HG03045 (cell line): ENCODE results near the gene KIAA1328.
"Not testable (repeated sequence)": the region's sequence is repeated elsewhere in the genome, so short reads cannot be mapped to it uniquely, and the experiment has no call there.

Source experiments
- ATAC-seq: cut with Tn5 transposase; IDR thresholded peaks from one replicate; pipeline ENCODE4 v1.9.1; 2021; ENCODE audit warnings: mild to moderate bottlenecking, moderate library complexity; ENCODE audit not compliant: unreplicated experiment

The KIAA1328 gene

DNA sequence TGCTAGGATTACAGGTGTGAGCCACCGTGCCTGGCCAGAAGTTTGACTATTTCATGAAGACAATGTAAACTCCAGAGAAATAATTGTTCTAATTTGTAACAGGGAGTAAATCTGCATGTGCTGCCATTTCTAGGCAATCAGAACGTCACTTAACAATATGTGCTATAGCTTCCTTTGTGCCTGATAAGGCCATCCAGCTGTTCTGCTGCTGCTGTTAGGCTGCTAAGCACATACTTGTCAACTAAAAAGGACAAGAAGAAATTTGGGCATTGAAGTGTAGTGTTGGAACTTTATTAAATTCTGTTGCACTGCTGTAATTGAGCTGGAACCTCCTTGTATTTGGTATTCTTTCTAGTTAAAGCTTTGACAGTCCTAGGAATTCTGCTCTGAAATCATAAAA, 57.1 kb downstream of the KIAA1328 start:
- ATAC-seq, result no peak

DNA sequence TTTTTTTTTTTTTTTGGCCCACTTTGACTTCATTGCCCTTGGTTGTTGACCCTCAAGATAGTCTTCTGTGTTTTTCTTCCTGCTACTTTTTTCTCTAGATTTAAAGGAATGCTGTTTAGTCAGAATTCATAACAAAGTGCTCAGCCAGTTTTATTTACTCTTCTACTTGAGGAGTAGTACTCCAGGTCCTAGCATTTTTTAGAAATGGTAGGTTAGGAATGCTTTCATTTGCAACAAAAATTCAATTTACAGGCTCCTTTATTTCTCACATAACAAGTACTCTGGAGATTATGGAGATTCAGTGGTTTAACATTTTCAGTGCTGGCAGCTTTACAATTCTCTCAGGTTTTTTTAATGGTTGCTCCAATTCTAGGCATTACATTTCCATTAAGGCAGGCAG, 58.2 kb downstream of the KIAA1328 start:
- ATAC-seq, result no peak

DNA sequence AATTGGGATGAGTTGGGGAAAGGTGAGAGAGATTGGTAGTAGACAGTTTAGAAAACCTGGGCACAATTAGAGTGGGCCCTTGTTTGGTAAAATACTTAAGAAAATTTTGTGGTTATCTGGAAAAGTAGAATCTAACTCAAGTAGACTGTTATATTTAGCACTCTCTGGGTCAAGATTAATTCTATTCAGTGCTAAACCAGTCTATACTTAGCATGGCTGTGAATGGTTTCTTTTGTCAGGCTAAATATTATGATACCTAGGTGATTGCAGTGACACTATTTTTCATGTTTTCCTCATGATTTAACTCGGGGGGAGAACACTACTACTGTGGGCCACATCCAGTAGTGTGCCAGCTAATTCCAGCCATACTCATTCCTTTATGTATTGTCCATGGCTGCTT, 58.9 kb downstream of the KIAA1328 start:
- no peak for ATAC-seq

DNA sequence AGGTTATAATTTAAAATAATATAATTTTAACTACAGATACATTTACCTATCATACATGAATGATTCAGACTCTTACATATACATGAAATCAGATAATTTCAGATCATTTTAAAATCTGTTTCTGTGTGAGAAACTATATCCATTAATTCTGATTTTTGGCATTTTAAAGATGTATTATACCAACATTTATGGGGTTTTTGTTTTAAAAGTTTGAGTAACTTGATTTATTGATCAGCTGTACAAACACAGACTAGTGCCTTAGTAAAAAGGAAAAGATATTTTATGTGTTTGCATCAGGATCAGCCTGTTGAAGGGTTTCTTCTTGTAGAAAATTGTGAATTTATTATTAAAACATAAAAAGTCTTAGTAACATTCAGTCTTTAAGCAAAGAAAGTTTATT, 59.9 kb downstream of the KIAA1328 start:
- no peak for ATAC-seq

DNA sequence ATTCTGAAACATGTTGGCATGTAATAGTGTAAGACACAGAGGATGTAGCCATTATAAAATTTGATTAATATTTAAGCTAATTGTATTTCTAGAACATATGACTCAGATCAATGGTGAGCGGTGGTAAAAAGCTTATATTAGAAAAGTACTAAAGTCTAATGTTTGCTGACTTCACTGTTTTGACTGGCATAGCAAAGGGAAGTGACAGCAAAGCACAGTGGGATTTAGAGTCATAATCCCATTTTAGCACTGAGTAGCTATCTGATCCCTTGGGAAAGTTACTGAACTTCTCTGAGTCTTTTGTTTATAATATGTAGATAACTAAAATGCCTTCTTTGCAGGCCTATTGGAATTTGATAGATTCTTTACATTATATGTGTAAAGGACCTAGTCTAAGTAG, 60.4 kb downstream of the KIAA1328 start:
- no peak for ATAC-seq

DNA sequence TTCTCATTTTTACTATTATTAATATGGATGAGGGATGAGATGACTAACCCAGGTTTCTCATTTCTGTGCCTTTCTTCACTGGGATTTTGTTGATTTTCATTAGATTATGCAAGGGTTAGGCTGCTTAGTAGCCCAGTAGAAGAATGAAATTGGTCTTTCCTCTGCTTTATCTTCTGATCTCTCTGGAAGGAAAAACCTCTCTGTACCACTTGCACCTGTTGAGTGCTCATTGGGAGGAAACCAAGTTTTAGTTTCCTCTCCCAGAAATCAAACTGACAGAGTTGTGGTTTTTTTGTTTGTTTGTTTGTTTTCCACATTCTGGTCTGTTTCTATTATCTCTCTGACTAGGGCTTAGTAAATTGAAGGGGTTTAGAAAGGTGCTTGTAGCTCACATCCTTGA, 60.8 kb downstream of the KIAA1328 start:
- no peak for ATAC-seq

DNA sequence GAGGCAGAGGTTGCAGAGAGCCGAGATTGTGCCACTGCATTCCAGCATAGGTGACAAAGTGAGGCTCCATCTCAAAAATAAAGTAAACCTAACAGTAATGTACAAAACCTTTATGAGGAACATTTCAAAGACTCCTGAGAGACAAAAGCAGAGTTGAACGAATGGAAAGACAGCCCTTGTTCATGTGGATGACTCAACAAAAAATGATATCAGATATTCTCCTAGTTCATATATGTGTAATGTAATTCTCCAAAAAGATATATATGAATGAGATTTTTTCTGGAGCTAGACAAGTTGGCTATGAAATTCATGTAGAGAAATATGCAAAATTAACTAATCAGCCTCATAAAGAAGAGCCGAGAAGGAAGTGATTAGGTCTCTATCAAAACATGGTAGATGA, 61.7 kb downstream of the KIAA1328 start:
- no peak for ATAC-seq

DNA sequence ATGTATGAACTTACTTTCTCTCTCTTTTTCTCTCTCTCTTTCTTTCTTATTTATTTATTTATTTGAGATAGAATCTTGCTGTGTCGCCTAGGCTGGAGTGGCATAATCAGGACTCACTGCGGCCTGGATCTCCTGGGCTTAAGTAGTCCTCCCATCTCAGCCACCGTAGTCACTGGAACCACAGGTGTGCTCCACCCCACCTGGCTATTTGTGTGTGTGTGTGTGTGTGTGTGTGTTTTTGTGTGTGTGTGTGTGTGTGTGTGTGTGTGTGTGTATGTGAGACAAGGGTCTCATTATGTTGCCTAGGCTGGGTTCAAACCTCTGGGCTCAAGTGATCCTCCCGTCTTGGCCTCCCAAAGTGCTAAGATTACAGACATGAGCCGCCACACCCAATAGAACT, 64.3 kb downstream of the KIAA1328 start:
- ATAC-seq, result no peak

DNA sequence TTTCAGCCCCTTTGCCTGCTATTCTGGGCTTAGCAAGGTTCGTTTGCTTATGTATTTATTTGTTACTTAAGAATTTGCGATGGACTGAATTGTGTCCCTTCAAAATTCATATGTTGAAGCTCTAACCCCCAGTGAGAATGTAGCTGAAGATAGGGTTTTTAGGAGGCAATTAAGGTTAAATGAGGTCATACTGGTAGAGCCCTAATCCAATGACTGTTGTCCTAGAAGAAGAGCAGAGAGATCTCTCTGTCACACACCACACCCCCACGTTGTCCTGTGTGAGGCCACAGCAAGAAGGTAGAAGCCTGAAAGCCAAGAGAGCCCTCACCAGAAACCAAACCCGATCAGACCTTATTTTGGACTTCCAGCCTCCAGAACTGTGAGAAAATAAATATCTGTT, 66.7 kb downstream of the KIAA1328 start:
- no peak for ATAC-seq

DNA sequence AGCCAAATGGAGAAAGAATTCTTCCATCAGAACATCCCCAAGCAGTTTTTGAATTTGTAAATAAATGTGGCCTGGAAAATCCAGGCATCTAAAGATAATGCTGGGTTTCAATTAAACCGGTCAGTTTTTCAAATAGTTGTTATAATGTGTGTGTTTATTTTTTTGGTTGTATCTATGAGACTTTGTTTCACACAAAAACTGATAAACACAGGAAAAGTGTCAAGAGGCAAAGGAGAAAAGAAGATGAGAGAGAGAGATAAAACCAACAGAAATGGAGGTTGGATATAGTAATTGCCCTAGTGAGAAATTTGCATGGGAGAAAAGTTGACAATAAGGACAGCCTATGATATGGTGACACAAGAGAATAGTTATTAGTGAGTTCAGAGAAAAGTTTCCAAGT, 68.3 kb downstream of the KIAA1328 start:
- no peak for ATAC-seq

DNA sequence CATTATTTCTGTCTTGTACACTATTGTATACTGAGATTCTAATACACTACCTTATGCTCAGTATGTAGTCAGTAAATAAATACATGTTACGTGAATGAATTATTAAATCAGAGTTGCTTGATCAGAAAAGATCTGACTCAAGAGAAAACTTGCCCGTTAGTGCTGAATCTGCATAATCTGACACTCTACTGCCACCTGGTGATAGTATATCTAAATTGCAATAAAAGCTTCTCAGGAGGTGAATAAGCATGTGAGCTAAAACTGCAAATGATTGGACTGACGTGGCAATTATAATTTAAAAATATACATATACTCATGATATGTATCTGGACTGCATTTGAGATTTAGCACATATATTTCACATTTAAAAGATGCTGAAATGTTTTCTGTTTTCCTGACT, 70.4 kb downstream of the KIAA1328 start:
- no peak for ATAC-seq

DNA sequence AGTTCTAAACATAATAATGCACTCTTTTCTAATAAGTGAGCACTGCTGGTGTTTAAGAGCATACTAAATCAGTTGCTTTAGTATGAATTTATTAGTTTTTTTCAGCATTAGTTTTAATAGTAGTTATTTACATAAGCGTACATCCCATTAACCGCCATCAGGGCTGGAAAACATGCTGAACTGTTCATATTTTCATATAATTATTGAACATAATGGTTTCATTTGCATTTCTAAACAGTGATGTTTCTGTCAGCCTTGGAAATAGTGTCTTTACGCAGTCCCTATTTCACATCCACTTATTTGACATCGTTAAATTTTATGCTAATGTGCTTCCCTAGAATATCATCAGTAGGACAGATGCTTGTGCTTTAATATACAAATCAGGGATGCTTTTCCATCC, 71.5 kb downstream of the KIAA1328 start:
- no peak for ATAC-seq

DNA sequence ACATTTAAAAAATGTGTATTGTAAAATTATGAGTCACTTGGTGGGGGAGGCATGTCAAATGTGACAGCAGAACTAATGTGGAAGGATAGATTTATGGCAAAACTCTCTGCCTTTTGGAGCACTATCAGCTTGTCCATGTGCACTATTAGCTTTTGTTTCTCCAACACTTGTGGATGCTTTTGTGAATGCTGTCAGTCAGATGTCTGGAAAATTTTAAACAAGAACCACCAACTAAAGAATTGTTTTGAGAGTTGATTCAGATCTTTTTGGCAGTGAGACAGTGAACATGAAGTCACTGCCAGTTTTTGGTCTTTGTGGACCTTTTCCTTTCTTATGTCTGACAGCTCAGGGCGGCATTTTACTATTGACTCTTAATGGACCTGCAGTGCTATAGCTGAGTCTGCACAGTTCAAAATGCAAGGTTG, 72.4 kb downstream of the KIAA1328 start:
- no peak for ATAC-seq

DNA sequence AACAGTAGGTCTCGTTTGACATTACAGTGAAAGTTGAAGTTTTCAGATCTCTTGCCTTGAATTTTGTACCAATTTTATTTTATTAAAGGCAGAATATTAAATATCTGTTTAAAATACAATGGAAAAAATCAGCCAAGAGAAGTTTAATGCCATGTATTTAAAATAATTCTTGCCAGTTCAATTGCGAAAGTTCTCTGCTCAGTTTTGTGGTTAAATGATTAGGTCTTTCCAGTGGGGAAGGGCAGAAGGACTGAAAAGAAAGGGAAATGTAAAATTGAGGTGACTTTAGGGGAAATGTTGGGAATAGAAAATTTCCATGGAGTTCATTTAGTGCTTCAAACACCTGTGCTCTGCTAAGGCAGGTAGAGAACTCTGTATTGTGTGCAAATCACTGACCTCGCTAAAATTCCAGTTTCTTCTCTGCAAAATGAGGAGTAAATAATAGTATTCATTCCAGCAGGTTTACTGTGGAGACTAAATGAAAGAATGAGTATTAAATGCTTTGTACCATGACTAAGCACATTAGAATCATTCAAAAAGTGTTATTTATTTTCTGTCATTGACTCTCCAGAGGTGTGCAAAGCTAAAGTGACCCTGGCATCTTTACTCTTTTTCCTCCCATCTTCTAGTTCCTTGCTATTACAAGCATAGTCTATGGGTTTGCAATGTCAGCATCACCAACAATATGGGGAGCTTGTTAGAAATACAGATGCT, 74.4 kb downstream of the KIAA1328 start:
- no peak for ATAC-seq

DNA sequence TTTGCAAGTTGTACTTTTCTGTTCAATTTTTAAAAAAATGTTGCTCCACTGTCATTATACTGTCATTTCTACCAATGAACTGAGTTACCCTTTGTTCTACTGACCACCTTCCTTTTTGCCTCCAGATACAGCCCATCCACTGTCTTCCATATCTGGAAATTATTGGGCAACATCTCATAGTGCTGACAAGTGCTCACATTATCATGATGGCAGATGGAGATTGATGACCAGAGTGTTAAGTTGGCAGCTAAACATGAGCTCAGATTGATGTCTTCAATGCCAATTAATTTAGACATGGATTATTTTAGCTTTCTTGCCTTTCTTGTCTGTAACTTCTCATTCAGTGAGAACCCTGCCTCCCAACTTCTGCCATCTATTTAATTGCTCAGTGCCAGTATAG, 76.6 kb downstream of the KIAA1328 start:
- no peak for ATAC-seq

DNA sequence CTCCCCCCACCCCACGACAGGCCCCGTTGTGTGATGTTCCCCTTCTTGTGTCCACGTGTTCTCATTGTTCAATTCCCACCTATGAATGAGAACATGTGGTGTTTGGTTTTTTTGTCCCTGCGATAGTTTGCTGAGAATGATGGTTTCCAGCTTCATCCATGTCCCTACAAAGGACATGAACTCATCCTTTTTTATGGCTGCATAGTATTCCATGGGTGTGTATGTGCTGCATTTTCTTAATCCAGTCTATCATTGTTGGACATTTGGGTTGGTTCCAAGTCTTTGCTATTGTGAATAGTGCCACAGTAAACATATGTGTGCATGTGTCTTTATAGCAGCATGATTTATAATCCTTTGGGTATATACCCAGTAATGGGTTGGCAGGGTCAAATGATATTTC, 80.4 kb downstream of the KIAA1328 start:
- not testable (repeated sequence) for ATAC-seq

DNA sequence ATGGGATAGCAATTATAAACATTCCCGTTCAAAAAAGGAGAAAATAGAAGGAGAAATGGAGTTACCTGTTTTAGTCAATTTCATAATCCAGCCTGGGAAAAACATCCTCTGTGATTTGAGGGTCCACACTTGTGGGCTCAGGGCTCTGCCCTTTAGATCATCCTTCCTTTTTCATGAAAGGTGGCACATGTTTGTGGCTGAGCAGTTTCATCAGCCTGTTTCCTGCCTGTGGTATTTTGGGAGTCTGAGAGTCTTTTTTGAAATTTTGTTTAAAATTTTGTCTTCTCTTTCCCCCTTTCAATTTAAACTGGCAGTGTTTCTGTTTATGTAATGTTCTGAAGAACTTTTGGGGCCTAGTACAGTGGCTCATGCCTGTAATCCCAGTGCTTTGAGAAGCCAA, 84.0 kb downstream of the KIAA1328 start:
- ATAC-seq, result no peak

DNA sequence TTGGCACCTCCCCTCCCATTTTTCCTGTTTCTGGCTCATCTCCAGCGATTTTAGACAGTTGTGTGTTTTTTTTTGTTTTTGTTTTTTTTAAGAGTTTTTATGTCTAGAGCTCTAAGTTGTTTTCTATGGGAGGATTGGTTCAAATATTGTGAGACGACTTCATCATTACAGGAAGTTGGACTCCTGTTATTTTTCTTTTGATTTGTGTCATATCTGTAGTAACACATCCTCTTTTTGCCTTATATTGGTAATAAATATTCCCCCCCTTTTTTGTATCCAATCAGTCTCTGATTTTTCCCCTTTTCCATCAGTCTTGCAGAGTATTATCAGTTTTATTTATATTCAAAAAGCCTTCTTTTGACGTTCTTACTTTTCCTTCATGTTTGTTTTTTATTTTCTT, 89.0 kb downstream of the KIAA1328 start:
- no peak for ATAC-seq

DNA sequence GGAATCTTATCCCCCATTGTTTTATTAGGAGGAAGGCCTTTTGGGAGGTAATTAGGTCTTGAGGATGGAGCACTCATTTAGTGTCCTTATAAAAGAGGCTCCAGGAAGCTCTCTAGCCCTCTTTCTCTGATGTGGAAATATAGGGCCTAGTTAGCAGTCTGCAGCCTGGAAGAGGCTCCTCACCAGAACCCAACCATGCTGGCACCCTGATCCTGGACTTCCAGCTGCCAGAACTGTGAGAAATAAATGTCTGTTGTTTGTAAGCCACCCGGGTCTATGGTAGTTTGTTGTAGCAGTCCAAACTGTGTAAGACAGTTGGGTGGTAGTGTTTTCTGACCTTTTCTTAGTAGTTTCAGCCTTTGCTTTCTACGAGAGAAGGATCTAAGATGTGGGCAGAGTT, 100.7 kb downstream of the KIAA1328 start:
- no peak for ATAC-seq

DNA sequence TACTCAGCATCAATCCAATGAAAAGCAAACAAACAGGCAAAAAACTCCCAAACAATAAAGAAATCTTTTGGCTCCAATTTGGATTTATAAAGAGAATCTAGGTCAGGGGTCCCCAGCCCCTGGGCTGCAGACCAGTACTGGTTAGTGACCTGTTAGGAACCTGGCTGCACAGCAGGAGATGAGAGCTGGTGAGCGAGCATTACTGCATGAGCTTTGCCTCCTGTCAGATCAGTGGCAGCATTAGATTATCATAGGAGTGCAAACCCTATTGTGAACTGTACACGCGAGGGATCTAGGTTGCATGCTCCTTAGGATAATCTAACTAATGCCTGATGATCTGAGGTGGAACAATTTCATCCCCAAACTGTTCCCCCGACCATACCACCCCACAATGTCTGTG, 102.2 kb downstream of the KIAA1328 start:
- ATAC-seq, result no peak

DNA sequence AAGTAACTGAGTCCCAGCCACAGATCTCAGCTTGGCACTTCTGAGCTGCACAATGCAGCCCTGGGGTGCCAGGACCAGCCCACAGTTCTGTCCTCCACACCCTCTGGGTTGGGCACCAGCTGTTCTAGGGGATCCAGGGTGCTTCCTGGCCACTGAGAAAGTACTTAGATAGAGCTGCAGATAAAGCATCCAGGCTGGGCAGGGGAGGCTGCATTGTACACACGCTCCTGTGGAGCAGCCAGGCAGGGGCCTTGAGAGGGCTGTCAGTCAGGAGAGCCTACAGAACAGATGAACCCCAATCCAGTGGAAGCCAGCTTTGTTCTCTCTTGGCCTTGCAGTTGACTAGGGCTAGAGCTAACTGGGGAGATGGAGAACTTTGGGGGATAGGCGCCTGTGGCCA, 104.6 kb downstream of the KIAA1328 start:
- no peak for ATAC-seq

DNA sequence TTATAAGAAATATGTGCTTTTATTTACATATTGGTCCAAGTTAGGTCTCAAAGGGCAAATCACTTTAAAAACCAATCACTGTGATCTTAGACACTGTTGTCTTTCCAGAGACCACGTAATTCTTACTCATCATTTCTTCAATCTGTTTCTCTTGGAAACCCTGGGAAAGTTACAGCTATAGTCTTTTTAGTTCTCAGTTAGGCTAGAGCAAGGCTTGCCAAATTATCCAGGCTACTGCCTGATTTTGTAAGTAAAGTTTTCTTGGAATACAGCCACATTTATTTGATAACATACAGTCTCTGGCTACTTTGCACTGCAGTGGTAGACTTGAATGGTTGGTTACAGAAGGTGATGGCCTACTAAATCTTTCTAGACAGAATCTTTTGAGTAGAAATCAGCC, 106.0 kb downstream of the KIAA1328 start:
- no peak for ATAC-seq

DNA sequence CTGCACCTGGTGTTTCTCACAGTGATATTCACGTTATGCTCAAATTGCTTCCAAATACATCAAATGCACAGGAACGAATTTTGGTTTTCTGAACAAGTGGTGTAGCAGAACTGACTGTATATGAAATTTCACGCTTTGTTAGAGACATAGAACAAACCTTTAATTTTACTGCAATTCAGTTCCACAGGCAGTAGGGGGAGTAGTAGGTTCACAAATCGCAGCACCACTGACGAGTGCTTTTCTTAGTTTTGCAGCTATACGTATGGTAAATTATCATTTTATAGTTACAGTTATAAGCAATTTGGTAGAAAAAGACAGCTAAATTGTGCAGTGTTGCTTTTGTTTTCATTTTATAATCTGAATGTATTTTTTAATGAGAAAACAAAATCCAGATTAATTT, 113.3 kb downstream of the KIAA1328 start:
- no peak for ATAC-seq
